ENCODE measurements around the gene USP9X.
"Not testable (repeated sequence)": the region's sequence is repeated elsewhere in the genome, so short reads cannot be mapped to it uniquely, and the experiment has no call there.

USP9X gene

GRCh38 chrX:41276661-41277506 lies 191.6 kb downstream of the USP9X start:
- no peak for DNase-seq (ENCODE audit: low read depth in 2 of 2, low spot score in 1 of 2)

GRCh38 chrX:41282307-41282706 lies 197.1 kb downstream of the USP9X start:
- DNase-seq (ENCODE audit: low read depth in 2 of 2, low spot score in 1 of 2), result not testable (repeated sequence)

GRCh38 chrX:41285928-41286327 lies 200.7 kb downstream of the USP9X start:
- DNase-seq (ENCODE audit: low read depth in 2 of 2, low spot score in 1 of 2), result not testable (repeated sequence)
